SK-N-SH (cell line): ENCODE data around the gene PRR33. TPM values are rescaled to one million over a fixed set of nuclear protein-coding genes. Genes with fewer than 3 reads are reported as not detected.

Source experiments
- CTCF ChIA-PET: fragments of 300-600, 350-600 bp; formaldehyde crosslinking; extraction: SDS; loops from one replicate; lab custom pipeline; 2021; lab: Yijun Ruan, JAX
- POLR2A ChIA-PET: fragments of 350-600 bp; sonication (Branson Sonifier 250); formaldehyde crosslinking; extraction: SDS; loops from one replicate; lab custom pipeline; 2020; ENCODE audit warnings: antibody characterized with exemption, inconsistent platforms; lab: Yijun Ruan, JAX
- DNase-seq: peaks from one replicate; pipeline ENCODE4 v3.0.0; 2012
- H2AFZ ChIP-seq: fragments of 200-600 bp; sonication (generic); 2 replicates; pipeline ENCODE4 v1.8.1; 2016; ENCODE audit warnings: antibody characterized with exemption, mild to moderate bottlenecking, low read depth
- H3F3A ChIP-seq: fragments of 200-600 bp; sonication (generic); replicated peaks from 2 replicates; pipeline ENCODE3; 2016; ENCODE audit warnings: antibody characterized with exemption, mild to moderate bottlenecking; ENCODE audit not compliant: insufficient read depth
- H3K27ac ChIP-seq, 2 experiments: fragments of 200-500 bp in 1 of 2; fragments of 200-600 bp in 1 of 2; sonication (Bioruptor generic) in 1 of 2; sonication (generic), shearing (Covaris generic) in 1 of 2; 2 replicates each; pipeline versions ENCODE4 v1.5.1 to v1.6.1; 2014 to 2016; ENCODE audit warnings: low read depth in 2 of 2, inconsistent platforms in 1 of 2, low read length in 1 of 2, mild to moderate bottlenecking in 1 of 2, mixed read lengths in 1 of 2
- H3K27me3 ChIP-seq: fragments of 200-600 bp; sonication (generic), shearing (Covaris generic); 2 replicates; pipeline ENCODE4 v1.6.1; 2016; ENCODE audit warnings: mixed run types; ENCODE audit not compliant: insufficient read depth
- H3K36me3 ChIP-seq, 2 experiments: fragments of 200-500 bp in 1 of 2; fragments of 200-600 bp in 1 of 2; sonication (Bioruptor generic) in 1 of 2; sonication (generic) in 1 of 2; replicated peaks in 1 of 2; 2 replicates each; pipeline versions ENCODE3 to v1.5.1; 2014 to 2016; ENCODE audit warnings: low read length in 1 of 2, mild to moderate bottlenecking in 1 of 2; ENCODE audit not compliant: insufficient read depth in 2 of 2, control insufficient read depth in 1 of 2
- H3K4me1 ChIP-seq, 2 experiments: fragments of 200-500 bp in 1 of 2; fragments of 200-600 bp in 1 of 2; sonication (Bioruptor generic) in 1 of 2; sonication (generic), shearing (Covaris generic) in 1 of 2; 2 replicates each; pipeline versions ENCODE4 v1.5.1 to v1.6.1; 2014 to 2016; ENCODE audit warnings: low read depth in 1 of 2, low read length in 1 of 2, mixed run types in 1 of 2; ENCODE audit not compliant: insufficient read depth in 2 of 2, control insufficient read depth in 1 of 2
- H3K4me2 ChIP-seq: fragments of 200-600 bp; sonication (generic), shearing (Covaris generic); 2 replicates; pipeline ENCODE4 v1.6.1; 2017; ENCODE audit warnings: mixed run types
- H3K4me3 ChIP-seq, 2 experiments: fragments of 200-500 bp in 1 of 2; fragments of 200-600 bp in 1 of 2; sonication (Bioruptor generic) in 1 of 2; sonication (generic), shearing (Covaris generic) in 1 of 2; 2 replicates each; pipeline versions ENCODE4 v1.5.1 to v1.8.1; 2014 to 2016; ENCODE audit warnings: low read depth in 2 of 2, inconsistent platforms in 1 of 2, low read length in 1 of 2, mild to moderate bottlenecking in 1 of 2, mixed read lengths in 1 of 2, moderate library complexity in 1 of 2
- H3K79me2 ChIP-seq: fragments of 200-600 bp; sonication (generic); 2 replicates; pipeline ENCODE4 v1.8.1; 2017; ENCODE audit warnings: mild to moderate bottlenecking; ENCODE audit not compliant: insufficient read depth
- H3K9ac ChIP-seq: fragments of 200-600 bp; sonication (generic); 2 replicates; pipeline ENCODE4 v1.6.1; 2017; ENCODE audit warnings: mixed run types
- H3K9me2 ChIP-seq: fragments of 200-600 bp; sonication (generic); 2 replicates; pipeline ENCODE4 v1.6.1; 2017; ENCODE audit warnings: mixed run types
- H3K9me3 ChIP-seq: fragments of 200-600 bp; sonication (generic); 2 replicates; pipeline ENCODE4 v1.6.1; 2017; ENCODE audit warnings: mixed run types, mild to moderate bottlenecking, moderate library complexity
- H4K20me1 ChIP-seq: fragments of 200-600 bp; sonication (generic); 2 replicates; pipeline ENCODE4 v1.6.1; 2017; ENCODE audit warnings: mild to moderate bottlenecking, mixed run types; ENCODE audit not compliant: insufficient read depth
- ELF1 ChIP-seq: IDR thresholded peaks from 2 replicates; pipeline ENCODE4 v1.4.0; 2012
- FOXM1 ChIP-seq: IDR thresholded peaks from 2 replicates; pipeline ENCODE4 v1.4.0; 2012; ENCODE audit warnings: low read depth, mild to moderate bottlenecking
- MXI1 ChIP-seq: IDR thresholded peaks from 2 replicates; pipeline ENCODE4 v1.6.1; 2012; ENCODE audit warnings: mild to moderate bottlenecking, low read depth, low read length, improper control_type of control experiment
- NFIC ChIP-seq: IDR thresholded peaks from 2 replicates; pipeline ENCODE4 v1.4.0; 2012; ENCODE audit warnings: borderline replicate concordance
- NRF1 ChIP-seq: IDR thresholded peaks from 2 replicates; pipeline ENCODE4 v1.6.1; 2012; ENCODE audit warnings: low read depth, mild to moderate bottlenecking, low read length
- POLR2AphosphoS5 ChIP-seq: IDR thresholded peaks from 2 replicates; pipeline ENCODE4 v1.6.1; 2012; ENCODE audit warnings: low read depth, low read length
- RAD21 ChIP-seq: IDR thresholded peaks from 2 replicates; pipeline ENCODE4 v1.6.1; 2012; ENCODE audit warnings: mild to moderate bottlenecking, low read length
- RCOR1 ChIP-seq: fragments of 150-350 bp; IDR thresholded peaks from 2 replicates; pipeline ENCODE4 v1.6.1; 2017; ENCODE audit warnings: antibody characterized with exemption, low read length
- RXRA ChIP-seq: IDR thresholded peaks from 2 replicates; pipeline ENCODE4 v1.4.0; 2012; ENCODE audit warnings: low read depth, mild to moderate bottlenecking, borderline replicate concordance
- SMC3 ChIP-seq: IDR thresholded peaks from 2 replicates; pipeline ENCODE4 v1.6.1; 2012; ENCODE audit warnings: low read depth, low read length, improper control_type of control experiment
- TAF1 ChIP-seq: IDR thresholded peaks from 2 replicates; pipeline ENCODE4 v1.6.1; 2012; ENCODE audit warnings: low read depth, mild to moderate bottlenecking, low read length, moderate library complexity, borderline replicate concordance
- TCF12 ChIP-seq: IDR thresholded peaks from 2 replicates; pipeline ENCODE4 v1.4.0; 2012
- TEAD4 ChIP-seq: IDR thresholded peaks from 2 replicates; pipeline ENCODE4 v1.4.0; 2012; ENCODE audit warnings: mild to moderate bottlenecking, borderline replicate concordance; ENCODE audit not compliant: insufficient read depth
- WGBS: methylation state at CpG from one replicate; pipeline ENCODE4 v1.1.6; 2017; ENCODE audit warnings: low lambda C conversion rate; 5-methylcytosine and 5-hydroxymethylcytosine counted together
- polyA plus RNA-seq, 3 experiments: library from polyadenylated mRNA; depleted of rRNA; stranded (reverse); fragments of >200 nt; gene quantifications; 2 replicates each; pipeline ENCODE4 v1.2.3, GENCODE V29; 2012
- TF ChIP-seq, protein P1 (sequence below): IDR thresholded peaks from 2 replicates; pipeline ENCODE4 v1.4.0; 2012; ENCODE audit warnings: low read depth
- TF ChIP-seq, protein P2 (sequence below): IDR thresholded peaks from 2 replicates; pipeline ENCODE4 v1.4.0; 2012; ENCODE audit warnings: low read depth, borderline replicate concordance
- TF ChIP-seq, protein P3 (sequence below): fragments of 200-600 bp; sonication (generic); IDR thresholded peaks from 2 replicates; pipeline ENCODE4 v1.6.1; 2017; ENCODE audit warnings: antibody characterized with exemption, mild to moderate bottlenecking, moderate library complexity
- TF ChIP-seq, protein P4 (sequence below): IDR thresholded peaks from 2 replicates; pipeline ENCODE4 v1.6.1; 2012; ENCODE audit warnings: mild to moderate bottlenecking, low read depth, low read length, moderate library complexity

PRR33 gene
- polyA plus RNA-seq, 1 of the 3 experiments (the other 2 are of a cell fraction): not detected

DNA sequence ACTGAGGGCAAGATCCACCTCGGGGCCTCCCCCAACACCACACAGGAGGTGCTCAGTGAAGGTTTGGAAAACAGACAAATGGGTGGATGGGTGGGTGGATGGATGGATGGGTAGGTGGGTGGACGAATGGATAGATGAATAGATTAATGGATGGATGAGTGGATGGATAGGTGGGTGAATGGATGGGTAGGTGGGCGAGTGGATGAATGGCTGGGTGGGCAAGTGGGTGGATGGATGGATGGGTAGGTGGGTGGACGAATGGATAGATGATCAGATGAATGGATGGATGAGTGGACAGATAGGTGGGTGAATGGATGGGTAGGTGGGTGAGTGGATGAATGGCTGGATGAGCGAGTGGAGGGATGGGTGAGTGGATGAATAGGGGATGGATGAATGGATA, 863 bp upstream of the PRR33 start:
- Histone ChIP-seq H3K9me3 (no peaks in the 10 kb centered on the region), H3K4me2 (no peak overlapping the region), H3K27me3 (no peaks in the 10 kb centered on the region), H3K9me2 (no peaks in the 10 kb centered on the region), H3K4me1 (peaks cover 0 to 6% of the 10 kb centered on the region in 2 experiments; a peak in 1 of 4 replicates), H3F3A (no peaks in the 10 kb centered on the region), H3K79me2 (no peaks in the 10 kb centered on the region), H2AFZ (no peak overlapping the region), H4K20me1 (no peaks in the 10 kb centered on the region), H3K9ac (no peak overlapping the region), H3K36me3 (no peaks in the 10 kb centered on the region), H3K4me3 (no peak overlapping the region), H3K27ac (no peak overlapping the region)
- ChIA-PET POLR2A (no interaction called here), CTCF (interaction anchor here (1.9 to 2.5 kb wide), 2 partner anchors 10 to 54 kb away, joined by 5 to 21 read pairs; partner anchors contain the start of gene TNNI2)
- TF ChIP-seq POLR2AphosphoS5: no peak
- TF ChIP-seq, protein P1, sequence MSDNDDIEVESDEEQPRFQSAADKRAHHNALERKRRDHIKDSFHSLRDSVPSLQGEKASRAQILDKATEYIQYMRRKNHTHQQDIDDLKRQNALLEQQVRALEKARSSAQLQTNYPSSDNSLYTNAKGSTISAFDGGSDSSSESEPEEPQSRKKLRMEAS: no peak
- TF ChIP-seq RAD21: no peak
- TF ChIP-seq, protein P2, sequence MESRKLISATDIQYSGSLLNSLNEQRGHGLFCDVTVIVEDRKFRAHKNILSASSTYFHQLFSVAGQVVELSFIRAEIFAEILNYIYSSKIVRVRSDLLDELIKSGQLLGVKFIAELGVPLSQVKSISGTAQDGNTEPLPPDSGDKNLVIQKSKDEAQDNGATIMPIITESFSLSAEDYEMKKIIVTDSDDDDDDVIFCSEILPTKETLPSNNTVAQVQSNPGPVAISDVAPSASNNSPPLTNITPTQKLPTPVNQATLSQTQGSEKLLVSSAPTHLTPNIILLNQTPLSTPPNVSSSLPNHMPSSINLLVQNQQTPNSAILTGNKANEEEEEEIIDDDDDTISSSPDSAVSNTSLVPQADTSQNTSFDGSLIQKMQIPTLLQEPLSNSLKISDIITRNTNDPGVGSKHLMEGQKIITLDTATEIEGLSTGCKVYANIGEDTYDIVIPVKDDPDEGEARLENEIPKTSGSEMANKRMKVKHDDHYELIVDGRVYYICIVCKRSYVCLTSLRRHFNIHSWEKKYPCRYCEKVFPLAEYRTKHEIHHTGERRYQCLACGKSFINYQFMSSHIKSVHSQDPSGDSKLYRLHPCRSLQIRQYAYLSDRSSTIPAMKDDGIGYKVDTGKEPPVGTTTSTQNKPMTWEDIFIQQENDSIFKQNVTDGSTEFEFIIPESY: no peak
- TF ChIP-seq RCOR1: no peak
- no peak for TF ChIP-seq NRF1
- no peak for TF ChIP-seq FOXM1
- no peak for TF ChIP-seq TAF1
- TF ChIP-seq, protein P3, sequence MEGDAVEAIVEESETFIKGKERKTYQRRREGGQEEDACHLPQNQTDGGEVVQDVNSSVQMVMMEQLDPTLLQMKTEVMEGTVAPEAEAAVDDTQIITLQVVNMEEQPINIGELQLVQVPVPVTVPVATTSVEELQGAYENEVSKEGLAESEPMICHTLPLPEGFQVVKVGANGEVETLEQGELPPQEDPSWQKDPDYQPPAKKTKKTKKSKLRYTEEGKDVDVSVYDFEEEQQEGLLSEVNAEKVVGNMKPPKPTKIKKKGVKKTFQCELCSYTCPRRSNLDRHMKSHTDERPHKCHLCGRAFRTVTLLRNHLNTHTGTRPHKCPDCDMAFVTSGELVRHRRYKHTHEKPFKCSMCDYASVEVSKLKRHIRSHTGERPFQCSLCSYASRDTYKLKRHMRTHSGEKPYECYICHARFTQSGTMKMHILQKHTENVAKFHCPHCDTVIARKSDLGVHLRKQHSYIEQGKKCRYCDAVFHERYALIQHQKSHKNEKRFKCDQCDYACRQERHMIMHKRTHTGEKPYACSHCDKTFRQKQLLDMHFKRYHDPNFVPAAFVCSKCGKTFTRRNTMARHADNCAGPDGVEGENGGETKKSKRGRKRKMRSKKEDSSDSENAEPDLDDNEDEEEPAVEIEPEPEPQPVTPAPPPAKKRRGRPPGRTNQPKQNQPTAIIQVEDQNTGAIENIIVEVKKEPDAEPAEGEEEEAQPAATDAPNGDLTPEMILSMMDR: no peak
- TF ChIP-seq, protein P4, sequence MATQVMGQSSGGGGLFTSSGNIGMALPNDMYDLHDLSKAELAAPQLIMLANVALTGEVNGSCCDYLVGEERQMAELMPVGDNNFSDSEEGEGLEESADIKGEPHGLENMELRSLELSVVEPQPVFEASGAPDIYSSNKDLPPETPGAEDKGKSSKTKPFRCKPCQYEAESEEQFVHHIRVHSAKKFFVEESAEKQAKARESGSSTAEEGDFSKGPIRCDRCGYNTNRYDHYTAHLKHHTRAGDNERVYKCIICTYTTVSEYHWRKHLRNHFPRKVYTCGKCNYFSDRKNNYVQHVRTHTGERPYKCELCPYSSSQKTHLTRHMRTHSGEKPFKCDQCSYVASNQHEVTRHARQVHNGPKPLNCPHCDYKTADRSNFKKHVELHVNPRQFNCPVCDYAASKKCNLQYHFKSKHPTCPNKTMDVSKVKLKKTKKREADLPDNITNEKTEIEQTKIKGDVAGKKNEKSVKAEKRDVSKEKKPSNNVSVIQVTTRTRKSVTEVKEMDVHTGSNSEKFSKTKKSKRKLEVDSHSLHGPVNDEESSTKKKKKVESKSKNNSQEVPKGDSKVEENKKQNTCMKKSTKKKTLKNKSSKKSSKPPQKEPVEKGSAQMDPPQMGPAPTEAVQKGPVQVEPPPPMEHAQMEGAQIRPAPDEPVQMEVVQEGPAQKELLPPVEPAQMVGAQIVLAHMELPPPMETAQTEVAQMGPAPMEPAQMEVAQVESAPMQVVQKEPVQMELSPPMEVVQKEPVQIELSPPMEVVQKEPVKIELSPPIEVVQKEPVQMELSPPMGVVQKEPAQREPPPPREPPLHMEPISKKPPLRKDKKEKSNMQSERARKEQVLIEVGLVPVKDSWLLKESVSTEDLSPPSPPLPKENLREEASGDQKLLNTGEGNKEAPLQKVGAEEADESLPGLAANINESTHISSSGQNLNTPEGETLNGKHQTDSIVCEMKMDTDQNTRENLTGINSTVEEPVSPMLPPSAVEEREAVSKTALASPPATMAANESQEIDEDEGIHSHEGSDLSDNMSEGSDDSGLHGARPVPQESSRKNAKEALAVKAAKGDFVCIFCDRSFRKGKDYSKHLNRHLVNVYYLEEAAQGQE: no peak
- TF ChIP-seq ELF1: no peak
- no peak for TF ChIP-seq RXRA
- TF ChIP-seq TEAD4: no peak
- no peak for TF ChIP-seq MXI1
- TF ChIP-seq TCF12: no peak
- TF ChIP-seq SMC3: no peak
- no peak for TF ChIP-seq NFIC
- 23% methylated on average over 5 of the region's 5 CpGs for WGBS
- no peak for DNase-seq
